ENCODE data around the gene ZMIZ1. TPM values are rescaled to one million over a fixed set of nuclear protein-coding genes. Genes with fewer than 3 reads are reported as not detected.
A peak's percentile ranks its signal among the peaks of the same experiment; 100 is the strongest.

Gene ZMIZ1
- total RNA-seq, 2 experiments from 2014 or later, result 27.3 to 28.2 TPM

DNA sequence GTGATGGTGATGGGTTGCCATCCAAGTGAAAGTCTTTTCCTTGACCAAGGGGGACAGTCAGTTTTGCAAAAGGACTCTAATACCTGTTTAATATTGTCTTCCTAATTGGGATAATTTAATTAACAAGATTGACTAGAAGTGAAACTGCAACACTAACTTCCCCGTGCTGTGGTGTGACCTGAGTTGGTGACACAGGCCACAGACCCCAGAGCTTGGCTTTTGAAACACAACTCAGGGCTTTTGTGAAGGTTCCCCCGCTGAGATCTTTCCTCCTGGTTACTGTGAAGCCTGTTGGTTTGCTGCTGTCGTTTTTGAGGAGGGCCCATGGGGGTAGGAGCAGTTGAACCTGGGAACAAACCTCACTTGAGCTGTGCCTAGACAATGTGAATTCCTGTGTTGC, 285.4 kb downstream of the ZMIZ1 start:
- H3K27me3 Mint-ChIP-seq, result no peaks in the 10 kb centered on the region
- peak overlapping the region; percentile 40 for H3K4me3 Mint-ChIP-seq
- H3K27ac Mint-ChIP-seq, result peak overlapping the region; percentile 76
- H3K36me3 Mint-ChIP-seq, result peaks cover 62% of the 10 kb centered on the region
- no peaks in the 10 kb centered on the region for H3K9me3 Mint-ChIP-seq
- H3K4me1 Mint-ChIP-seq, result peaks cover 37% of the 10 kb centered on the region
- no peak for DNase-seq

DNA sequence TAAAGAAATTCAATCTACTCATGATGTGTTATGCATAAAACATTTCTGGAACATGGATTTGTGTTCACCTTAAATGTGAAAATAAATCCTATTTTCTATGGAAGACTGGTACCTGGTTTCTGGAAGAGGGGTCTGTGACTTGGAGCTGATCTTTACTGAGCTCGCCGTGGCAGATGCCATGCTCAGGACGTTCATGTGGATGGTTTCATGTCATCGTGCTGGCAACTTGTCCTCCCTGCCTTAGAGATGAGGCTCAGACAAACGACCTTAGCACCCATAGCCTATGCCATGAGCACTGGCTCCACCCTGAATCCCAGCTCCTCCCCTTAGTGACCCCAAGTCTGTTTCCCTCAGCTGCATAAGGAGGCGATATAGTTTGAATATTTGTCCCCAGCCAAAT, 285.8 kb downstream of the ZMIZ1 start:
- Mint-ChIP-seq H3K27me3 (no peaks in the 10 kb centered on the region), H3K4me1 (peaks cover 33% of the 10 kb centered on the region), H3K27ac (no peak overlapping the region), H3K9me3 (no peaks in the 10 kb centered on the region), H3K36me3 (peaks cover 57% of the 10 kb centered on the region), H3K4me3 (no peak overlapping the region)
- no peak for DNase-seq

- H3K4me3 Mint-ChIP-seq, result no peak overlapping the region
- no peak for DNase-seq
- peaks cover 49% of the 10 kb centered on the region for H3K36me3 Mint-ChIP-seq
- H3K27me3 Mint-ChIP-seq, result no peaks in the 10 kb centered on the region
- no peaks in the 10 kb centered on the region for H3K9me3 Mint-ChIP-seq
- H3K27ac Mint-ChIP-seq, result peak overlapping the region; percentile 7
- peaks cover 28% of the 10 kb centered on the region for H3K4me1 Mint-ChIP-seq
Measured at GRCh38 chr10:79355420-79356017, 286.8 kb downstream of the ZMIZ1 start.

DNA sequence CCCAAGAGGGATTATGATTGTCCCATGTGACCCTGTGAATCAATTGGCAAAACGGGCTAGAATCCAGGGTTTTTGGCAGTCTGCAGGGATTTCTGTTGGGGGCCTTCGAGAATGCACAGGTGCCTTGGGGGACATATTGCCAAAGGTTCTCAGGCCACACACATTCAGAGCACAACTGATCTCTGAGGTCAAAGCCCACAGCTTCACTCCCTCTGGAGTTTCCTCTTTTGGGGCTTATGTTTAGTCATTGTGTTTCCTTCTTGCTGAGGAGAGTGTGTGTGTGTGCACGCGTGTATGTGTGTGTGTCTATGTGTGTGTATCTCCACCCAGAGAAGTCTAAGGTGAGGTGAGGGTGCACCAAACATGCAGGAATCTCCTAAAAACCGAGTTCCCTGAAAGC, 287.3 kb downstream of the ZMIZ1 start:
- peaks cover 33% of the 10 kb centered on the region for H3K4me1 Mint-ChIP-seq
- no peaks in the 10 kb centered on the region for H3K9me3 Mint-ChIP-seq
- DNase-seq, result no peak
- H3K36me3 Mint-ChIP-seq, result peaks cover 52% of the 10 kb centered on the region
- no peaks in the 10 kb centered on the region for H3K27me3 Mint-ChIP-seq
- no peak overlapping the region for H3K4me3 Mint-ChIP-seq
- H3K27ac Mint-ChIP-seq, result no peak overlapping the region

- DNase-seq, result no peak
- Mint-ChIP-seq H3K4me1 (peaks cover 44% of the 10 kb centered on the region), H3K27ac (no peak overlapping the region), H3K36me3 (peaks cover 50% of the 10 kb centered on the region), H3K27me3 (no peaks in the 10 kb centered on the region), H3K4me3 (no peak overlapping the region), H3K9me3 (no peaks in the 10 kb centered on the region)
Measured at GRCh38 chr10:79357180-79357579, 288.4 kb downstream of the ZMIZ1 start.

DNA sequence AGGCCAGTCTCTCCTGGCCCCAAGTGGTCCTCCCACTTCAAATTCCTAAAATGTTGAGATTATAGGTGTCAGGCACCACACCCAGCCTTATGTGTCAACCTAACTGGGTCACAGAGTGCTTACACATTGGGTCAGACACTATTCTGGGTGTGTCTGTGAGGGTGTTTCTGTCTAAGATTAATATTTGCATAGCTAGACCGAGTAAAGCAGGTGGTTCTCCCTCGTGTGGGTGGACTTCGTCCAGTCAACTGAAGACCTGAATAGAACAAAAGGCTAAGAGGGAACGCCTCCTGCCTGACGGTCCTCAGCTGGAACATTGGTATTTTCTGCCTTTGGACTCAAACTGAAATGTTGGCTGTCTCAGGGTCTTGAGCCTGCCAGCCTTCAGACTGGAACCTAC, 290.0 kb downstream of the ZMIZ1 start:
- Mint-ChIP-seq H3K4me3 (no peak overlapping the region), H3K4me1 (peaks cover 34% of the 10 kb centered on the region), H3K27me3 (no peaks in the 10 kb centered on the region), H3K27ac (no peak overlapping the region), H3K36me3 (peaks cover 36% of the 10 kb centered on the region), H3K9me3 (no peaks in the 10 kb centered on the region)
- DNase-seq, result no peak

DNA sequence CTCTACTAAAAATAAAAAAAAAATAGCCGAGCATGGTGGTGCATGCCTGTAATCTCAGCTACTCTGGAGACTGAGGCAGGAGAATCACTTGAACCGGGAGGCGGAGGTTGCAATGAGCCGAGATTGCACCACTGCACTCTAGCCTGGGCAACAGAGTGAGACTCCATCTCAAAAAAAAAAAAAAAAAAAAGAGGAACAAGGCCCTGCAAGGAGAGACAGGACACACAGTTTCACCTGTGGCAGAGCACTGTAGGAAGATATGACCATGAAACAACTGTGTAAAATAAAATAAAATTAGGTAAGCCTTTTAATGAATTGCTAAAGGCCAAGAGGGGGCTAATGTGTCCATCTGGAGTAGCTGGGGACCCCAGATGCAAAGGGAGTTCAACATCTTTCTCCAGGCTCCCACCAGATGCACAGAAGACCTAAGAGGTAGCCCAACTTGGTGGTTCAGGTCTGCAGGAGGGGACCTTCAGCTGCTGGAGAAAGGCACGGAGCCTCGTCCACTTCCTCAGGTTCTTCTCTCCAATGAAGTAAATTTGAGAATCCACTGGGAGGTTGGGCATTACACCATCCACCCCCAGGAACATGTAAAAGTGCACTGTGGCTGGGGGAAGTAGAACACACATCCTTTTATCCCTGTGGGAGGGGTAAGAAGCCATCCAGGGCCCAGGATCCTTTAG, 291.2 kb downstream of the ZMIZ1 start:
- H3K27ac Mint-ChIP-seq, result no peak overlapping the region
- H3K9me3 Mint-ChIP-seq, result peaks cover 5% of the 10 kb centered on the region
- H3K36me3 Mint-ChIP-seq, result peaks cover 27% of the 10 kb centered on the region
- H3K4me3 Mint-ChIP-seq, result no peak overlapping the region
- DNase-seq, result no peak
- H3K27me3 Mint-ChIP-seq, result peaks cover 4% of the 10 kb centered on the region
- H3K4me1 Mint-ChIP-seq, result peaks cover 22% of the 10 kb centered on the region

- Mint-ChIP-seq H3K27me3 (peaks cover 4% of the 10 kb centered on the region), H3K9me3 (peaks cover 5% of the 10 kb centered on the region), H3K4me3 (no peak overlapping the region), H3K27ac (no peak overlapping the region), H3K4me1 (peaks cover 21% of the 10 kb centered on the region), H3K36me3 (peaks cover 21% of the 10 kb centered on the region)
- no peak for DNase-seq
Measured at GRCh38 chr10:79360499-79361342, 292.0 kb downstream of the ZMIZ1 start.

- Mint-ChIP-seq H3K27me3 (peaks cover 4% of the 10 kb centered on the region), H3K9me3 (peaks cover 5% of the 10 kb centered on the region), H3K4me1 (peaks cover 17% of the 10 kb centered on the region), H3K27ac (no peak overlapping the region), H3K4me3 (no peak overlapping the region), H3K36me3 (peaks cover 12% of the 10 kb centered on the region)
- no peak for DNase-seq
Measured at GRCh38 chr10:79361726-79362397, 293.1 kb downstream of the ZMIZ1 start.

Data from activated naive CD8-positive, alpha-beta T cell treated with anti-CD3 and anti-CD28 coated beads for 36 hours (primary cell).